Measurements from ENCODE around the gene GALNTL6.

The GALNTL6 gene

DNA sequence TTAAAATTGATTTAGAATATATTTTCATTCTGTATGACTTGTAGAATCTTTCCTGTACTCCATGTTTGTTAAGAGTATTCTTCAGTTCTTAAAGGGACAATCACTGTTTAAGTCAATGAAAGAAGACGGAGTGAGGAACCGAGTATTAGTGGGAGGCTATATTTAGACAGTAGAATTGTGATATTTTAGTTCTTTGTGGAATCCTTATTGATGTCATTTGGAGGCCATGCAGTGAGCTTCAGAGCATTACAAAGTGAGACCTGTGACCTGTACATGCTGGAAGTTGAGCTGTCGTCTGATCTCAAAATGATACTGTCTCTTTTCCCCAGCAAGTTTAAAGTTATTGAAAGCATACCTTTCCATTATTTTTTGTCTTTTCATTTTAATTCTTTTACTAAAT lies 394.7 kb downstream of the GALNTL6 start:
- DNase-seq (ENCODE audit: low spot score) = no peak

DNA sequence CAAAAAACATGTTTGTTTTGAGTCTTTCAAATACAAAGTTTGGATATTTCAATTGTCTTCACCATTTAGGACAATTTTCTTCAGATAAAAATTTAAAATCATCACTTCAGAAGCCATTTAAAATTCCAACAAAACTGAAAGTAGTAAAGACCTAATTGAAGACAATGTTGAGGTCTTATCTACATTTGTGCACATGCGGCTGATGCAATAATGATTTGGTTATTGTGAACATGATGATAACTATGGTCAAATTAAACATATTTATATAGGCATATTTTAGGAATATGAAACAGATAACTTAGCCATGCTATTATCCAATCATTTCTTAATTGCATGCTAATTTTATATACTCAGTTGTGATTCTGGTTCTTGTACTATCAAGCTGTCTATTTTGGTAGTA lies 407.5 kb downstream of the GALNTL6 start:
- no peak for DNase-seq (ENCODE audit: low spot score)

DNA sequence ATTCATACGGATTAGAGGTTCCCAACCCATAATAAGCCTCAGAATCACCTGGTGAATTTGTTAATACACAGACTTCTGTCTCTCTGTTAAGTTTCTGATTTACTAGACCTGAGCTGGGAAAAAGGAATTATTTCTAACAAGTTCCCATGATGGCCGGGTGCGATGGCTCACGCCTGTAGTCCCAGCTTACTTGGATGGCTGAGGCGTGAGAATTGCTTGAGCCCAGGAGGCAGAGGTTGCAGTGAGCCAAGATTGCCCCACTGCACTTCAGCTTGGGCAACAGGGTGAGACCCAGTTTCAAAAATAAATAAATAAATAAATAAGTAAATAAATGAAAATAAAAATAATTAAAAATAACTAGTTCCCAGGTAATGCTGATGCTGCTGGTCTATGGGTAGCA lies 412.3 kb downstream of the GALNTL6 start:
- DNase-seq (ENCODE audit: low spot score) = no peak

DNA sequence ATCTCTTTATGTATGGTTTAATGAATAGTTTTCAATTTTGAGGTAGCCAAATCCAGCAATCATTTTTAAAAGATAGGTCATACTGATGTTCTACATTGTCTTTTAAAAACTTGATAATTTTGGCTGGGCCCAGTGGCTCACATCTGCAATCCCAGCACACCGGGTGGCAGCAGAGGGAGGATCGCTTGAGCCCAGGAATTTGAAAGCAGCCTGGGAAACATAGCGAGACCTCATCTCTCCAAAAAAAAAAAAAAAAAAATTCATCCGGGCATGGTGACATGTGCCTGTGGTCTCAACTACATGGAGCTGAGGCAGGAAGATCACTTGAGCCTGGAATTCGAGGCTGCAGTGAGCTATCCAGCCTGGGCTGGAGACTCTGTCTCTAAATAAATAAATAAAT lies 419.8 kb downstream of the GALNTL6 start:
- no peak for DNase-seq (ENCODE audit: low spot score)

DNA sequence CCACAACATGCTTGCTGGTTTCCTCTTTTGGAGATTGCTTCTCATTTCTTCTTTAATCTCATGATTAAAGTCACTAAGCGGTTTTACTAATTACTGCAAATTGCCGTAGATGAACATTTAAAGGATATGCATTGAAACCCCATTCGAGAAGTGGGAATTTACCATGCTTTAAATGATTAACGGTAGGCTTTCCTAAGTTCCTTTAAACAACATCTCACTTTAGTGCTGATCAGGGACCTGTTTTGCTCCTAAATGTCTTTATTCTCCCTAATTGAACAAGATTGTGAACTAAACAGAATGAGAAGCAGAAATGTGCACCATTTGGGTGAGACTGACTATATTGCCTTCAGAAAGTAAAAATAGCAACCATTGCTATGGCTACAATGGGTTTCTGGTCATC lies 430.3 kb downstream of the GALNTL6 start:
- no peak for DNase-seq (ENCODE audit: low spot score)

DNA sequence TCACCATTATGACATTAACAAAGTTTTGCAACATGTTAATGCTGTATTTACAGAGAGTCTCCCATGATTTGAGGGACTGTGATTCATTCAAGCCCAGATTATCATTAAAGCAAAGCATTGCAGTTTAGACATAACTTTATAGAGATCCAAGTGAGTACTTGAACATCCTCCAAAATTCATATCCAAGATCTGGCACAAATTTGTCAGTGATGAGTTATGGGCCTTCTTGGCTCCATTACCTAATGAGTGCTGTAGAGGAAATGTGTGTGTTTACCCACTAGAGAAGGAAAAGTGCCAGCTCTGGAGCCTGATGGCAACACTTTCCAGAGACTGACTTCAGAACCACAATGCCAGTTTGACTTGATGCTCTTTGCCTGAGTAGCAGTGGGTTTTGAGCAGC lies 432.3 kb downstream of the GALNTL6 start:
- no peak for DNase-seq (ENCODE audit: low spot score)

DNA sequence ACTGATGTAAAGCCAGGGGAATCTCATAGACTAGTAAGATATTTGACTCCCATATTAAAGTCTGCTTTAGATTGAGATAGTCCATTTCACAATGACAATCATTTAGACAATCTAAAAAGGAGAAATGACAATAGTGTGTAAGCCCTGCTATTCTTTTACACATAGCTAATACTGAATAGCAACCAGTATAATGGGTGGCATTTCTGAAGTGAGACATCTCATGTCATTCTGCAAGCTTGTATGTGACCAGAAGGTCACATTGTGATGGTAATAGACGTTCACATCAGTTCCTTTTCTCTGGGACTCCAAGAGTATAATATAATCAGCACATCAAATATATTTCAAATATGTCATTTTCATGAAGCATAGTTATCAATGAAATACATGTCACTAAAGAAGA lies 440.2 kb downstream of the GALNTL6 start:
- no peak for DNase-seq (ENCODE audit: low spot score)

DNA sequence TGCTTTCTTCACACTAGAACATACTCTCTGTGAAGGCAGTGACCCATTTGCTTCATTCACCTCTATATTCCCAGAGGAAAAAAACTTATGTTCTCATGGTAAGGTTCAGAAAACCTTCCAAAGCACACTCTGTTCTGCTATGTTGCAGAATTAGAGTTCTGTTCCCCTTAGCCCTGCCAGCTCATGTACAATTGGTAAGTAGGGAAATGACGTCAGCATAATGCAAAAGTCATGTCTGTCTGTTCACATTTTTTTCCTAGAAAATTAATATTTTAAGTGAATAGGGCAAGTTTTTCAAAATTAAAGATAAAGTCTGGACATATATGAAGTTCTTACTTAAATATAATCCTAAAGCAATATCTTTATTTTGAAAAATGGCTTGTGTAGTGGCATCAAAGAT lies 443.6 kb downstream of the GALNTL6 start:
- DNase-seq (ENCODE audit: low spot score) = no peak

DNA sequence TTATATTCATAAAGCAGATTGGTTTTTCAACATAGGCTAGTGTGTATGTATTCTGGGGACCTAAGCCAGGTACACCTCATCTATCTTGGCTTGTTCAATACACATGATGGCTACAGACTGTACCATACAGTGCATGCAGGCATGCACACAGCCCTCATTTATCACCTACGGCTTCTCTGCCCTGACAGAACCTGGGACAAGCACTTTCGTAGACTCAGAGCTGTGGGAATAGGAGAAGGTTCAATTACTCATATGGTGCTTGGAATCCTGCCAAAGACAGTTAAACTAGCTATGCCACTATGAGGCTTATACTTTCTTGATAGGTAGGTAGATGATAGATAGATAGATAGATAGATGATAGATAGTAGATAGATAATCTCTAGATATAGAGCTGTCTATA lies 457.2 kb downstream of the GALNTL6 start:
- no peak for DNase-seq (ENCODE audit: low spot score)

DNA sequence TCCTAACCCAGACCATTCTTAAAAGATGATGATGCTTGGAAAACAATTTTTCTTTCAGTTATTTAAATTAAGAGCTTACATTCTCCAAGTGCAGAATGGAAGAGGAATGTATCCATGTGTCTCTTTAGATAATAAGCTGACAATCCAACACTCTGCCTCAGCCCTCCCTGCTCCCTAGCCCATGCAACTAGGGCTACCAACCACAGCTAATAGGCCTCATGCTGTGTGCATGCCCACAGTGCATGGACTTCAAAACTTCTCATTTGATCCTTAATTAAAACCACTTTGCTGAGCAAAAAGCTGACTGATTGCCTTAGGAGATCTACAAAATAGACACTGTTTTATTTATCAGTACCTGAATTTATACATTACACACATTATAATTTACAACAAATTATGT lies 473.9 kb downstream of the GALNTL6 start:
- DNase-seq (ENCODE audit: low spot score) = no peak

DNA sequence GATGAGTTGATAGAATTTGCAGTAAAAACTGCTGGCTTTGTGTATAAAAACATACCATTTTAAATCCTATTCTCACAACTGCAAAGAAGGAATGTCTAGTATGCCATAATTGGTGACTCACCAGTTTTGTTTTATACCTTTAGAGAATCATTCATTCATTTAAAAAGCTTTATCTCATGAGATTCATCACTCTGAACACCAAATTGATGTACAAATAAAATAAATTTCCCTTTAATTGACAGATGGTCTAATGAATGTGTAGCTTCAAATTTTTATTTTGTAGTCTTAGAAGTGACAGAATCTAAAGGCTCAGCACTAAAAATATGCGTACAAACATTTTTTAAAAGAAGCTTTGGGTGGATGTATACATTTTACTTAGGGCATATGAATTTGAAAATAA lies 492.5 kb downstream of the GALNTL6 start:
- DNase-seq (ENCODE audit: low spot score) = no peak

DNA sequence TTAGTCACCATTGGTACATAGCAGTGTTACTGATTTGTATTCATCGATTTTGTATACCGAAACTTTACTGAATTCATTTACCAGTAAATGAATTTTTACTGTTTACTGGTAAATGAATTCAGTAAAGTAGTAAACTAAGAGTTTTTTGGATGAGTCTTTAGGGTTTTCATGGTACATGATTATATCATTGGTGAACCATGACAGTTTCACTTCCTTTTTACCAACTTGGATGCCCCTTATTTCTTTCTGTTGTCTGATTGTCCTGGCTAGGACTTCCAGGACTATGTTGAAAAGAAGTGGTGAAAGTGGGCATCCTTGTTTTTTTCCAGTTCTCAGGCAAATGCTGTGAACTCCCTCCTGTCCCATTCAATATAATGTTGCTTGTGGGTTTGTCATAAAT lies 494.9 kb downstream of the GALNTL6 start:
- no peak for DNase-seq (ENCODE audit: low spot score)

DNA sequence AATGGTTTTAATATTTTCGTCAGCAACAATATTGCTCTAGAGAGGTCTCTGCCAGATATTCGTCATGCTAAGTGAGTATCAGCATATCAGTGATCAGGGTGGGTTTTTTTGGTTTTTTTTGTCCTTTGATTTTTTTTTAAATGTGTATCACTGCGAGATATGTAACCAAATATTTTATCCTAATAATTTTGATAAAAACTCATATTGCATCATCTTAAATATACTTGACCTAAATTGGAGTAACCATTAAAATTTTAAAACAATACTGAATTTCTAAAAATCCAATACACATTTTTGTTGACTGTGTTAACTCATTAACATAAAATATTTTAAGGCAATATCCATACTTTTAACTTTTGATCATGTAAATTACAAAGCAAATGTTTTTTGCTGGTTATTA lies 498.5 kb downstream of the GALNTL6 start:
- DNase-seq (ENCODE audit: low spot score) = no peak

DNA sequence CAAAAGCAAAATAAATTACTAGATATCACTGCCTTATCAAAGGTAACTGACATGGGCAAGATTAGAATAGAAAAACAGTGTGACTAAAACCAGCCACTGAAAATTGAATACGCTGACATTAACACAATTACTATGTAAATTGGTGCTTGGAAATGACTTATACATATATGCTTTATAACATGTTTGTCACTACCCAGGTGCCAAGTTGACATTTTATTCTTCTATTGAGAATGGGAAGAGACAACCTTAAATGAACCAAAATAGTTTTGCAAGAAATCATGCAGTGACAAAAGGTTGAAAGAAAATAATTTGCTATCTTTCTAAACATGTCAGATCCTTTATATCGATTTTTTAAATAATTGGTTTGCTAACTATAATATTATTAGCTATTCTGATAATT lies 510.1 kb downstream of the GALNTL6 start:
- no peak for DNase-seq (ENCODE audit: low spot score)

DNA sequence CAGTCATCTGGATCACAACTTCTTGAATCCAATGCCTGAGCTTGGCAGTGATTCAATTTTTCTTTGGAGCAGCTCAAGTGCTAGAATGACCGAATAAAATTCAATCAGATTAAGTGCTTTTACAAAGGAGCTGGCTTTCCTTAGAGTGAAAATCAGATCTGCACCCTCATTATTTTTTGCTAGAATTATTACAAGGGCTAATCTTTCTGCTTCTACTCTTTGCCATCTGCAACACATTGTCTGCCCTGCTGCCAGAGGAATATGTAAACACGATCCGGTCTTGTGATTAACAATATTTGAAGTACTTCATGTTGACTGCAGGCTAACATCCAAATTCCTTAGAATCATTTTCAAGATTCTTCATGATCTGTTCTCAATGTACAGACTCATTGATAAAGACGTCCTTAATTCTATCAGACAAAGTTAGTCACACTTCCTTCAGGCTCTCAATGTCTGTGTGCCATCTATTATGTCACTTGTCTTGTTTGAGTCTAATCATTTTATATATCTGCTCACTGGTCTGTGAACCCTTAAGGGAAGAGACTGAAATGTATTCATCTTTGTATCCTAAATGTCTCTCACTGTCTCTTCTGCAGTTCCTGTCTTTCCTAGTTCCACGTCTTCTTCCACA lies 531.2 kb downstream of the GALNTL6 start:
- no peak for DNase-seq (ENCODE audit: low spot score)

DNA sequence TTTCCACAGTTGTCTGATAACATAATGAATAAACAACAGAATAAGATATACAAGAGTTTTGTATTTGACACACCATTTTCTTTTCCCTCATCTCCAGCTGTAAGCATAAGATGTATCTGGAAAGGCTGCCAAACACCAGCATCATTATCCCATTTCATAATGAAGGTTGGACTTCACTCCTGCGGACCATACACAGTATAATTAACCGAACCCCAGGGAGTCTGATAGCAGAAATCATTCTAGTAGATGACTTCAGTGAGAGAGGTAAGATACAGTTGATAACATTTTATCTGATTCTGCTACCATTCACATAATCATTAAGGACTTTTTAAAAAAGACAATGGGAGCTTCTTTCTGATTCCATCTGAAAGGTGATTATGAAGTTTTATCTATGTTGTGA lies 535.2 kb downstream of the GALNTL6 start:
- no peak for DNase-seq (ENCODE audit: low spot score)

DNA sequence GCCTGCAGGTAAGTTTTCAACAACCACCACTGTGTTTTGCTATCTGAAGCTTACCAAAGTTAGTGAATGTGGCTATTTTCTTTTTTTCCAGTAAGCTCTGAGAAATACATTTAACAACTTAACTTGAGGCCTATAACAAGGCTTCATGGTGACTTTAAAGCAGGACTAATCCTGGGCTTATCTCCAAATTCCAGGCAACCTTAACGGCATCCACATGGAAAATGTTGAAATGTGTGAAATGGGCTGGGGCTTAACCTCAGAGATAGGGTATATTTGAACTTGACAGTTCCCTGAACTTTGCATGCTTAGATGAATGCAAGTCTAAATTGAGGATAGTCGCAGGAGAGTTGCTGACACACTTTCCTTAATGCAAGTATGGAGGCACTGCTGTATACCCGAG lies 539.2 kb downstream of the GALNTL6 start:
- DNase-seq (ENCODE audit: low spot score) = no peak

DNA sequence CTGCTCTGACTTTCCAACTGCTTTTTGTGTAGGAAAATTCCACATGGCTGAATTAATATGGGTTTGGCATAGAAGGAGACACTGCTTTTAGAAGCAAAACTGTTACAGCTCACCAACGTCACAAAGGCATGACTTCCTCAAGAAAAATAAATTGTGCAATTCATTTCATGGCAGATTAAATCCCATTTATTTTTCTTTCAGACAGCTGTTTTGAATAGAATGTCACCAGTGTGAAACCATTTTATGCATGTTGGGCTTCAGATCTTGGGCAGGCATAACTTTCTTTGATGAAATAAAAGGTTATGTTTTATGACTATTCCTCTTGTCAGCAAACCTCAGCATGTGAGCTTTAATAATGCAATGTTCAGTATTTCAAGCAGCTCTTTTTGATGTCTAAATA lies 542.8 kb downstream of the GALNTL6 start:
- no peak for DNase-seq (ENCODE audit: low spot score)

DNA sequence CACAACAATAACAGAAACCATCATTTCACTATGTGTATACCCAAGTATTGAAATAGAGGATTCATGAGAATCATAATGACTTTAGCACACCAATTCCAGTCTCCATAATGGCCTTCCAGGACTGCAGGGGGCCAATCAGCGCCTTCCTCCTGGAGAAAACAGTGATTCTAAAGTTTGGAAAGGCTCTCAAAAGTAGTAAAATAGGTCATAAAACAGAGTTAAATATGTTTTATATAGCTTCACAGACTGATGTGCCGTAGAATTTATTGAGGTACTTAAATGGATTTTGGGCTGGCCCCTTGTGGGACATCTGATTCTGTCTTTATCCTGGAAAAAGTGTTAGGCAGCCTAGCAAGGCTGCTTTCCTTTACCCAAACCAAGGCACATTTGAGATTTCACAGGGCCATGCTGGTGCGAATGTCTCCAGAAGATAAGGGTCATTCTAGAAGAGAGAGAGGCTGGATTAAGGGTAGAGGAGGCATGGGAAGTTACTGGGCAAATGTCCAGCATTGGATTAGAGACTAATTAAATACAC lies 543.9 kb downstream of the GALNTL6 start:
- DNase-seq (ENCODE audit: low spot score) = no peak

DNA sequence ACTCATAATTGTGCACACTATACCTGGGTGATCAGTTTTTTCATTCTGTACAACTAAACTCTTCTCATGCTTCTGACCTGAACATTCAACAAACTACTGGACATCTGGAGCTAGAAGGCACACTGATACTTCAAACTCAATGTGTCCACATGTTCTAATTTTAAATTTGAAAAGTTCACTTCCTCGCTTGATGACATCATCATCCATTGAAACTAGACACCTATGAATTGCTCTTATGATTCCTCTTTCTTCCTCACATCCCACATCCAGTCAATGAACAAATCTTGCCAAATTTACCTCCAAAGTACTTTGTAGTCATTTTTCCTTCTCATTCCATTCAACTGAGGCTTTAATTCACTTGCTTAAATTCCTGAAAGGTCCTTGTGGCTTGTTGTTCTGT lies 549.4 kb downstream of the GALNTL6 start:
- no peak for DNase-seq (ENCODE audit: low spot score)

DNA sequence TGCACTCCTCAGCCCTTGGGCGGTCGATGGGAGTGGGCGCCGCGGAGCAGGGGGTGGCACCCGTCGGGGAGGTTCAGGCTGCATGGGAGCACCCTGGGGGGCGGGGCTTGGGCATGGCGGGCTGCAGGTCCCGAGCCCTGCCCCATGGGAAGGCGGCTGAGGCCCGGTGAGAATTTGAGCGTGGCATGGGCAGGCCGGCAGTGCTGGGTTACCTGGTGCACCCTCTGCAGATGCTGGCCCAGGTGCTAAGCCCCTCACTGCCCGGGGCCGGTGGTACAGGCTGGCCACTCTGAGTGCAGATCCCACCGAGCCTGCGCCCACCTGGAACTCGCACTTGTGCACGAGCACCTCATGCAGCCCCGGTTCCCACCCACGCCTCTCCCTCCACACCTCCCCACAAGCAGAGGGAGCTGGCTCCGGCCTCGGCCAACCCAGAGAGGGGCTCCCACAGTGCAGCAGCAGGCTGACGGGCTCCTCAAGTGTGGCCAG lies 556.3 kb downstream of the GALNTL6 start:
- DNase-seq (ENCODE audit: low spot score) = no peak

DNA sequence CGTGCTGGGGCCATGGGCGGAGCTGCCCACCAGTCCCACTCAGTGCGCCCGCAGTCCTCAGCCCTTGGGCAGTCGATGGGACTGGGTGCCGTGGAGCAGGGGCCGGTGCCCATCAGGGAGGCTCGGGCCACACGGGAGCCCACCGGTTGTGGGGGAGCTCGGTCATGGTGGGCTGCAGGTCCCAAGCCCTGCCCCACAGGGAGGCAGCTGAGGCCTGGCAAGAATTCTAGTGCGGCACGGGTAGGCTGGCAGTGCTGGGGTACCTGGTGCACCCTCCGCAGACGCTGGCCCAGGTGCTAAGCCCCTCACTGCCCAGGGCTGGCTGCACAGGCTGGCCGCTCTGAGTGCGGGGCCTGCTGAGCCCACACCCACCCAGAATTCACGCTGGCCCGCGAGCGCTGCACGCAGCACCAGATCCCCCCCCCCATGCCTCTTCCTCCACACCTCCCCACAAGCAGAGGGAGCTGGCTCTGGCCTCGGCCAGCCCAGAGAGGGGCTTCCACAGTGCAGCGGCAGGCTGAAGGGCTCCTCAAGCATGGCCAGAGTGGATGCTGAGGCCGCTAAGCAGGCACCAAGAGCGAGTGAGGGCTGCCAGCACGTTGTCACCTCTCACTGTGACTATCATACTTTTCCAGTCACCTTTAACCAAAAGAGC lies 564.4 kb downstream of the GALNTL6 start:
- DNase-seq (ENCODE audit: low spot score) = no peak

DNA sequence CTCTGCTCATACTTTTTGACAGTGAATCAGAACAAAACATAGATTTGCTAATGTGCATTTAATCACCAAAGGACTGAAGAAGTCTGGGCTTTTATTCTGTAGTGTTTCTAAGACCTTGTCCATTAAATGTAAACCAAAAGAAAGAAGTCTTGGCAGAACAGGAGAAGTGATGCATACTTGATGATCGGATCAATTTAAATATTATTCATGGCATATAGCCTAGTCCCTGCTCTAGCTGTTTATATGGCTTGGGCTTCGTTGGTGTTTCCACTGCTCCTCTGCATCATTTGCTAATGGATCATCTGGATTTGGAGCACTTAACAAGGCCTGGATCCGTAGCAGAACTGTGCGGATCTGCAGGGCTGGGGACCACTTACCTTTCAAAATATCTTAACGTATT lies 566.6 kb downstream of the GALNTL6 start:
- no peak for DNase-seq (ENCODE audit: low spot score)

DNA sequence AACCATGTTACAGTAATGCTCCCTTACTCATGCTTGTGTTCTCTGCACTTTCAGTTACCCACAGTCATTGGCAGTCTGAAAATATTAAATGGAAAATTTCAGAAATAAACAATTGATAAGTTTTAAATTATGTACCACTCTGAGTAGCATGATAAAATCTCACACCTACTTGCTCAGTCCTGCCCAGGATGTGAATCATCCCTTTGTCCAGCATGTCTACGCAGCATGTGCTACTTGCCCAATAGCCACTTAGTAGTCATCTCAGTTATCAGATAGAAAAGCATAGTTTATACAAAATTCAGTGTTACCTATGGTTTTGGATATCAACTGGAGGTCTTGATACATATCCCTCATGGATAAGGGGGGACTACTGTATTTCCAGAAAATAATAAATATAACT lies 577.1 kb downstream of the GALNTL6 start:
- DNase-seq (ENCODE audit: low spot score) = no peak

Measured in hepatic stellate cell (primary cell).